ENCODE data around the gene ATG9A.

ATG9A gene

GRCh38 chr2:219178377-219179175, 50.9 kb downstream of the ATG9A start:
- peak overlapping the region; percentile 79 for H3K4me3 ChIP-seq (replicated peaks; ENCODE audit: insufficient read depth, low read length)
- H3K27ac ChIP-seq (replicated peaks), result peak overlapping the region; percentile 91
- H3K27me3 ChIP-seq (ENCODE audit: insufficient read depth, poor library complexity, severe bottlenecking), result no peaks in the 10 kb centered on the region
- TF ChIP-seq SPI1 (IDR thresholded peaks at IDR 0.05; ENCODE audit: borderline replicate concordance, low read depth) (peak; percentile 13; the same call in 1 of the 2 replicates), POLR2AphosphoS5 (IDR thresholded peaks at IDR 0.05; ENCODE audit: low read depth) (0 out of 2 replicates have a peak, but pooled peaks have one; percentile 16), REST (IDR thresholded peaks at IDR 0.05; ENCODE audit: insufficient replicate concordance, low read depth) (no peak)
- DNase-seq (ENCODE audit: low read depth in 1 of 2, low spot score in 1 of 2), result peak in 1 of 2 experiments; percentile 49

- TF ChIP-seq SPI1 (IDR thresholded peaks at IDR 0.05; ENCODE audit: borderline replicate concordance, low read depth) (no peak), REST (IDR thresholded peaks at IDR 0.05; ENCODE audit: insufficient replicate concordance, low read depth) (peak; percentile 50), POLR2AphosphoS5 (IDR thresholded peaks at IDR 0.05; ENCODE audit: low read depth) (peak; percentile 52; the same call in 1 of the 2 replicates), CTCF (IDR thresholded peaks at IDR 0.05; ENCODE audit: insufficient read depth, low read length) (no peak), GABPA (IDR thresholded peaks at IDR 0.05; ENCODE audit: low read depth) (no peak)
- H3K27ac ChIP-seq (replicated peaks), result peak within 1 kb of the TSS; percentile 91
- peak within 1 kb of the TSS; percentile 79 for H3K4me3 ChIP-seq (replicated peaks; ENCODE audit: insufficient read depth, low read length)
- peak; percentile 76 to 90 for DNase-seq (ENCODE audit: low read depth in 1 of 2, low spot score in 1 of 2)
- H3K27me3 ChIP-seq (ENCODE audit: insufficient read depth, poor library complexity, severe bottlenecking), result no peaks in the 10 kb centered on the region
Observed at GRCh38 chr2:219177552-219178376, 51.7 kb downstream of the ATG9A start, which contains the start of gene RETREG2. RETREG2 (plus strand) TSS chr2:219178275; CDS start chr2:219178353, 78 bp downstream.

- no peaks in the 10 kb centered on the region for H3K27me3 ChIP-seq (ENCODE audit: insufficient read depth, poor library complexity, severe bottlenecking)
- H3K4me3 ChIP-seq (replicated peaks; ENCODE audit: insufficient read depth, low read length), result peak within 1 kb of the TSS; percentile 79
- TF ChIP-seq GABPA (IDR thresholded peaks at IDR 0.05; ENCODE audit: low read depth), result peak; percentile 69
- no peak for TF ChIP-seq CTCF (IDR thresholded peaks at IDR 0.05; ENCODE audit: insufficient read depth, low read length)
- TF ChIP-seq REST (IDR thresholded peaks at IDR 0.05; ENCODE audit: insufficient replicate concordance, low read depth), result peak; percentile 58
- TF ChIP-seq SPI1 (IDR thresholded peaks at IDR 0.05; ENCODE audit: borderline replicate concordance, low read depth), result peak; percentile 75; the same call in 1 of the 2 replicates
- peak; percentile 75 for TF ChIP-seq POLR2AphosphoS5 (IDR thresholded peaks at IDR 0.05; ENCODE audit: low read depth)
- DNase-seq (ENCODE audit: low read depth in 1 of 2, low spot score in 1 of 2), result peak; percentile 83 to 85
- H3K27ac ChIP-seq (replicated peaks), result peak within 1 kb of the TSS; percentile 91
Observed at GRCh38 chr2:219176818-219177551, 52.5 kb downstream of the ATG9A start, which contains the start of gene CNPPD1. CNPPD1 (minus strand) TSS chr2:219176925; CDS start chr2:219176828, 97 bp downstream.
